ENCODE data around the gene PIGN. TPM values are rescaled to one million over a fixed set of nuclear protein-coding genes. Genes with fewer than 3 reads are reported as not detected.

PIGN gene
- total and polyA plus RNA-seq, 2 donors from 2014 or later = 4.5 to 30.5 TPM

DNA sequence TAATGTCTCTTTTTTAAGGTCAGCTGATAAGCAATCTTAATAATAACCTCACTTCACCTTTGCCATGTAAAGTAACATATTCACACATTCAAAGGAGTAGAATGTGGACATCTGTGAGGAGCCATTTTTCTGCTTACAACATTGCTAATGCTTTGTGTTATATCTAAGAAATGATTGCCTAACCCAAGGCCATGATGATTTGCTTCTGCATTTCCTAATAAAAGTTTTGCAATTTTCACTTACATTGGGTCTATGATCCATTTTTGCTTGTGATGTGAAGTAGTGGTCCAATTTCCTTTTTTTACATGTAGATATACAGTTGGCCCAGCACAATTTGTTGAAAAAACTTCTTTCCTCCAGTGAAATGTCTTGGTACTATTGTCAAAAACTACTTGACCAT, 22.2 kb upstream of the PIGN start:
- no peak overlapping the region for H3K9ac ChIP-seq (ENCODE audit: low read length in 3 of 3)
- TF ChIP-seq, protein P1, sequence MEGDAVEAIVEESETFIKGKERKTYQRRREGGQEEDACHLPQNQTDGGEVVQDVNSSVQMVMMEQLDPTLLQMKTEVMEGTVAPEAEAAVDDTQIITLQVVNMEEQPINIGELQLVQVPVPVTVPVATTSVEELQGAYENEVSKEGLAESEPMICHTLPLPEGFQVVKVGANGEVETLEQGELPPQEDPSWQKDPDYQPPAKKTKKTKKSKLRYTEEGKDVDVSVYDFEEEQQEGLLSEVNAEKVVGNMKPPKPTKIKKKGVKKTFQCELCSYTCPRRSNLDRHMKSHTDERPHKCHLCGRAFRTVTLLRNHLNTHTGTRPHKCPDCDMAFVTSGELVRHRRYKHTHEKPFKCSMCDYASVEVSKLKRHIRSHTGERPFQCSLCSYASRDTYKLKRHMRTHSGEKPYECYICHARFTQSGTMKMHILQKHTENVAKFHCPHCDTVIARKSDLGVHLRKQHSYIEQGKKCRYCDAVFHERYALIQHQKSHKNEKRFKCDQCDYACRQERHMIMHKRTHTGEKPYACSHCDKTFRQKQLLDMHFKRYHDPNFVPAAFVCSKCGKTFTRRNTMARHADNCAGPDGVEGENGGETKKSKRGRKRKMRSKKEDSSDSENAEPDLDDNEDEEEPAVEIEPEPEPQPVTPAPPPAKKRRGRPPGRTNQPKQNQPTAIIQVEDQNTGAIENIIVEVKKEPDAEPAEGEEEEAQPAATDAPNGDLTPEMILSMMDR (IDR thresholded peaks at IDR 0.05; ENCODE audit: borderline replicate concordance, extremely low read depth, insufficient read depth) = no peak
- peaks cover 0 to 6% (median 2%) of the 10 kb centered on the region in 3 donors for H3K36me3 ChIP-seq (ENCODE audit: control insufficient read depth in 2 of 3, insufficient read depth in 3 of 3, low read length in 3 of 3)
- H3K27me3 ChIP-seq (ENCODE audit: control insufficient read depth, insufficient read depth, low read length) = no peaks in the 10 kb centered on the region
- no peaks in the 10 kb centered on the region for H3K4me1 ChIP-seq (ENCODE audit: control insufficient read depth in 2 of 3, insufficient read depth in 2 of 3, low read depth in 1 of 3, low read length in 3 of 3)
- no peak overlapping the region for H3K4me3 ChIP-seq (ENCODE audit: low read length in 3 of 3)
- FAIRE-seq = no peak
- DNase-seq = no peak
- intact Hi-C loops (cut with DNase I) = no loop called here
- H3K9me3 ChIP-seq (ENCODE audit: control insufficient read depth in 2 of 3, insufficient read depth in 1 of 3, low read length in 3 of 3) = no peaks in the 10 kb centered on the region
- H3K27ac ChIP-seq (ENCODE audit: low read depth in 2 of 2, low read length in 2 of 2) = no peak overlapping the region

DNA sequence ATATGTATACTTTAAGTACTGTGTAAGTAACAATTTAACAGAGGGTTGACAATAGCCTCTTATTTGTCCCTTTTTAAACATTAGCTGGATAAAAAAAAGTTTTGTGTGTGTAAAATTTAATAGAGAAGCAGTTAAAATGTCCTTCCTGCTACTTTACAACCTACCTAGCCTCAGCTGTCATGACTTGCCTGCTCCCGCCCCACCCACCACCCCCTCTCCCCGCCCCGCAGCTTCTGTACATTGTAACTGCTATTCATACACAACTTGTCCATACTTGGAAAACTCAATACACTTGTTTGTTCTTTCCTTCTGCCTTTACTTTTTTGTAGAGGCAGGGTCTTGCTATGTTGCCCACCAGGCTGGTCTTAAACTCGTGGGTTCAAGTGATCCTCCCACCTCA, 19.7 kb upstream of the PIGN start:
- no peak for FAIRE-seq
- TF ChIP-seq, protein P1 (IDR thresholded peaks at IDR 0.05; ENCODE audit: borderline replicate concordance, extremely low read depth, insufficient read depth) = no peak
- no peaks in the 10 kb centered on the region for H3K27me3 ChIP-seq (ENCODE audit: control insufficient read depth, insufficient read depth, low read length)
- no peak overlapping the region for H3K4me3 ChIP-seq (ENCODE audit: low read length in 3 of 3)
- H3K9ac ChIP-seq (ENCODE audit: low read length in 3 of 3) = no peak overlapping the region
- no peaks in the 10 kb centered on the region for H3K36me3 ChIP-seq (ENCODE audit: control insufficient read depth in 2 of 3, insufficient read depth in 3 of 3, low read length in 3 of 3)
- DNase-seq = no peak
- intact Hi-C loops (cut with DNase I) = no loop called here
- no peaks in the 10 kb centered on the region for H3K9me3 ChIP-seq (ENCODE audit: control insufficient read depth in 2 of 3, insufficient read depth in 1 of 3, low read length in 3 of 3)
- no peaks in the 10 kb centered on the region for H3K4me1 ChIP-seq (ENCODE audit: control insufficient read depth in 2 of 3, insufficient read depth in 2 of 3, low read depth in 1 of 3, low read length in 3 of 3)
- H3K27ac ChIP-seq (ENCODE audit: low read depth in 2 of 2, low read length in 2 of 2) = no peak overlapping the region

DNA sequence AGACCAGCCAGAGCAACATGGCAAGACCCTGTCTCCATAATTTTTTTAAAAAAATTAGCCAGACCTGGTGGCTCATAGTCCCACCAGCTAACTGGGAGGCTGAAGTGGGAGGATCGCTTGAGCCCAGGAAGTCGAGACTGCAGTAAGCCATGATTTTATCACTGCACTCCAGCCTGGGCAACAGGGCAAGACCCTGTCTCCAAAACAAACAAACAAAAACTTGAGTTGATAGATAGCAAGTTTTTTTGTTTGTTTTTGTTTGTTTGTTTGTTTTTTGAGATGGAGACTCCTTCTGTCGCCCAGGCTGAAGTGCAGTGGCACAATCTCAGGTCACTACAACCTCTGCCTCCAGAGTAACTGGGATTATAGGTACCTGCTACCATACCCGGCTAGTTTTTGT, 19.0 kb upstream of the PIGN start:
- no peaks in the 10 kb centered on the region for H3K4me1 ChIP-seq (ENCODE audit: control insufficient read depth in 2 of 3, insufficient read depth in 2 of 3, low read depth in 1 of 3, low read length in 3 of 3)
- H3K27ac ChIP-seq (ENCODE audit: low read depth in 2 of 2, low read length in 2 of 2) = no peak overlapping the region
- H3K4me3 ChIP-seq (ENCODE audit: low read length in 3 of 3) = no peak overlapping the region
- intact Hi-C loops (cut with DNase I) = no loop called here
- no peaks in the 10 kb centered on the region for H3K27me3 ChIP-seq (ENCODE audit: control insufficient read depth, insufficient read depth, low read length)
- H3K9ac ChIP-seq (ENCODE audit: low read length in 3 of 3) = no peak overlapping the region
- DNase-seq (no peak), FAIRE-seq (no peak)
- TF ChIP-seq, protein P1 (IDR thresholded peaks at IDR 0.05; ENCODE audit: borderline replicate concordance, extremely low read depth, insufficient read depth) = no peak
- H3K9me3 ChIP-seq (ENCODE audit: control insufficient read depth in 2 of 3, insufficient read depth in 1 of 3, low read length in 3 of 3) = no peaks in the 10 kb centered on the region
- H3K36me3 ChIP-seq (ENCODE audit: control insufficient read depth in 2 of 3, insufficient read depth in 3 of 3, low read length in 3 of 3) = no peaks in the 10 kb centered on the region

DNA sequence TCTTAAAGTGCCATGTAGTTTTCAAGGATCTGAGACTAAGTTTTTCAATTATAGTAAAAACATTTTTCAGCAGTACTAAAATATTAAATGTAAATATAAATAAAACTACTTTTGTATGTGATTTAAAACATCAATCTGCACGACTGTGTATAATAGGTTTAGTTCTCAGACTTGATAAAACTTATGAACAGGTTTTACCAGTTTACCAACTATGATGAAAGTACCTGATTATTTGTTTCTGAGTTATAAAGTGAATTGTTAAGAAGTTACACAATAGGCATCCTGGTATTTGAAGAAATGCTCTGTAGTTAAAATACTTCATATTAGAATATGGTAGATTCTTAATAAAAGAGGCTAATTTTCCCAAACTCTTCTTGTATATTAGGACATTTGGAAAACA, 15.0 kb upstream of the PIGN start:
- TF ChIP-seq, protein P1 (IDR thresholded peaks at IDR 0.05; ENCODE audit: borderline replicate concordance, extremely low read depth, insufficient read depth) = no peak
- Histone ChIP-seq H3K36me3 (ENCODE audit: control insufficient read depth in 2 of 3, insufficient read depth in 3 of 3, low read length in 3 of 3) (no peaks in the 10 kb centered on the region), H3K4me3 (ENCODE audit: low read length in 3 of 3) (no peak overlapping the region), H3K9ac (ENCODE audit: low read length in 3 of 3) (no peak overlapping the region), H3K4me1 (ENCODE audit: control insufficient read depth in 2 of 3, insufficient read depth in 2 of 3, low read depth in 1 of 3, low read length in 3 of 3) (peaks cover 0 to 5% (median 4%) of the 10 kb centered on the region in 3 donors), H3K9me3 (ENCODE audit: control insufficient read depth in 2 of 3, insufficient read depth in 1 of 3, low read length in 3 of 3) (no peaks in the 10 kb centered on the region), H3K27ac (ENCODE audit: low read depth in 2 of 2, low read length in 2 of 2) (no peak overlapping the region), H3K27me3 (ENCODE audit: control insufficient read depth, insufficient read depth, low read length) (no peaks in the 10 kb centered on the region)
- FAIRE-seq = peak; percentile 91
- intact Hi-C loops (cut with DNase I) = no loop called here
- peak in 2 of 5 donors; percentile 37 to 49 for DNase-seq
